IPS DF 6.9 (cell line): ENCODE results near the gene ZNF362.

ENCODE experiments used
- DNase-seq: peaks from one replicate; pipeline ENCODE4 v3.0.0-alpha.2; 2013; ENCODE audit warnings: low read depth, low spot score
- H3K27ac ChIP-seq: one replicate; pipeline ENCODE4 v1.5.1; 2013; ENCODE audit warnings: low read length, control low read depth
- H3K27me3 ChIP-seq: 2 replicates; pipeline ENCODE4 v1.6.1; 2013; ENCODE audit warnings: mild to moderate bottlenecking, low read length; ENCODE audit not compliant: control insufficient read depth, insufficient read depth
- H3K36me3 ChIP-seq: 2 replicates; pipeline ENCODE4 v1.6.1; 2013; ENCODE audit warnings: low read length; ENCODE audit not compliant: control insufficient read depth, insufficient read depth
- H3K4me1 ChIP-seq: 2 replicates; pipeline ENCODE4 v1.6.1; 2013; ENCODE audit warnings: low read length; ENCODE audit not compliant: control insufficient read depth, insufficient read depth
- H3K4me3 ChIP-seq: 2 replicates; pipeline ENCODE4 v1.5.1; 2013; ENCODE audit warnings: mild to moderate bottlenecking, low read length
- H3K9me3 ChIP-seq: 2 replicates; pipeline ENCODE4 v1.6.1; 2013; ENCODE audit warnings: low read length, inconsistent platforms; ENCODE audit not compliant: control insufficient read depth, insufficient read depth
- WGBS: extraction: QIAGEN DNeasy Blood & Tissue Kit; methylation state at CpG from one replicate; pipeline ENCODE4 v1.1.7; 2013; ENCODE audit warnings: mixed read lengths, missing lambda C conversion rate; ENCODE audit not compliant: insufficient read length, insufficient coverage; 5-methylcytosine and 5-hydroxymethylcytosine counted together

The ZNF362 gene

GRCh38 chr1:33266766-33267165 lies 10.5 kb downstream of the ZNF362 start:
- no peaks in the 10 kb centered on the region for H3K4me1 ChIP-seq
- no peak for DNase-seq
- WGBS: no CpG with 5 or more reads among the region's 6 CpGs
- no peaks in the 10 kb centered on the region for H3K27me3 ChIP-seq
- H3K27ac ChIP-seq: no peak overlapping the region
- H3K36me3 ChIP-seq: 0 out of 2 replicates have a peak, but pooled peaks cover 2% of the 10 kb centered on the region
- no peaks in the 10 kb centered on the region for H3K9me3 ChIP-seq
- no peak overlapping the region for H3K4me3 ChIP-seq

- H3K4me3 ChIP-seq: no peak overlapping the region
- H3K9me3 ChIP-seq: no peaks in the 10 kb centered on the region
- H3K36me3 ChIP-seq: 0 out of 2 replicates have a peak, but pooled peaks cover 1% of the 10 kb centered on the region
- H3K4me1 ChIP-seq: no peaks in the 10 kb centered on the region
- no peak for DNase-seq
- no peak overlapping the region for H3K27ac ChIP-seq
- WGBS: no CpG with 5 or more reads among the region's 5 CpGs
- H3K27me3 ChIP-seq: no peaks in the 10 kb centered on the region
These were observed 11.3 kb downstream of the ZNF362 start for GRCh38 chr1:33267468-33268205.

- H3K27me3 ChIP-seq: no peaks in the 10 kb centered on the region
- H3K4me3 ChIP-seq: no peak overlapping the region
- H3K4me1 ChIP-seq: no peaks in the 10 kb centered on the region
- H3K27ac ChIP-seq: no peak overlapping the region
- H3K9me3 ChIP-seq: no peaks in the 10 kb centered on the region
- DNase-seq: no peak
- H3K36me3 ChIP-seq: no peaks in the 10 kb centered on the region
- no CpG with 5 or more reads among the region's 2 CpGs for WGBS
These were observed 12.2 kb downstream of the ZNF362 start for GRCh38 chr1:33268457-33268856.

GRCh38 chr1:33268927-33269610 lies 12.8 kb downstream of the ZNF362 start:
- no peak overlapping the region for H3K4me3 ChIP-seq
- H3K4me1 ChIP-seq: no peaks in the 10 kb centered on the region; the same call in 1 of the 2 replicates
- DNase-seq: no peak
- WGBS: no CpG with 5 or more reads among the region's 5 CpGs
- H3K27me3 ChIP-seq: no peaks in the 10 kb centered on the region
- H3K9me3 ChIP-seq: no peaks in the 10 kb centered on the region
- no peak overlapping the region for H3K27ac ChIP-seq
- H3K36me3 ChIP-seq: no peaks in the 10 kb centered on the region

- no peak for DNase-seq
- no CpG with 5 or more reads among the region's 5 CpGs for WGBS
- Histone ChIP-seq H3K36me3 (no peaks in the 10 kb centered on the region), H3K4me3 (no peak overlapping the region), H3K9me3 (no peaks in the 10 kb centered on the region), H3K4me1 (peaks cover 1% of the 10 kb centered on the region), H3K27me3 (no peaks in the 10 kb centered on the region), H3K27ac (no peak overlapping the region)
These were observed 13.3 kb downstream of the ZNF362 start for GRCh38 chr1:33269621-33270020.

GRCh38 chr1:33270379-33270778 lies 14.1 kb downstream of the ZNF362 start:
- Histone ChIP-seq H3K27me3 (no peaks in the 10 kb centered on the region), H3K36me3 (no peaks in the 10 kb centered on the region), H3K4me3 (no peak overlapping the region), H3K4me1 (peaks cover 1% of the 10 kb centered on the region), H3K9me3 (no peaks in the 10 kb centered on the region), H3K27ac (no peak overlapping the region)
- WGBS: no CpG with 5 or more reads among the region's 5 CpGs
- DNase-seq: no peak

GRCh38 chr1:33270808-33271465 lies 14.6 kb downstream of the ZNF362 start:
- DNase-seq: no peak
- H3K9me3 ChIP-seq: no peaks in the 10 kb centered on the region
- no peaks in the 10 kb centered on the region for H3K36me3 ChIP-seq
- H3K4me1 ChIP-seq: peaks cover 1% of the 10 kb centered on the region
- H3K27ac ChIP-seq: no peak overlapping the region
- H3K4me3 ChIP-seq: no peak overlapping the region
- no CpG with 5 or more reads among the region's 7 CpGs for WGBS
- no peaks in the 10 kb centered on the region for H3K27me3 ChIP-seq

- H3K27ac ChIP-seq: no peak overlapping the region
- no peaks in the 10 kb centered on the region for H3K36me3 ChIP-seq
- peaks cover 1% of the 10 kb centered on the region for H3K4me1 ChIP-seq
- WGBS: no CpG with 5 or more reads among the region's 13 CpGs
- H3K27me3 ChIP-seq: no peaks in the 10 kb centered on the region
- H3K4me3 ChIP-seq: no peak overlapping the region
- no peaks in the 10 kb centered on the region for H3K9me3 ChIP-seq
- DNase-seq: no peak
These were observed 15.6 kb downstream of the ZNF362 start for GRCh38 chr1:33271666-33272505.

- Histone ChIP-seq H3K9me3 (no peaks in the 10 kb centered on the region), H3K4me1 (peaks cover 1% of the 10 kb centered on the region), H3K36me3 (no peaks in the 10 kb centered on the region), H3K4me3 (no peak overlapping the region), H3K27me3 (no peaks in the 10 kb centered on the region), H3K27ac (no peak overlapping the region)
- DNase-seq: no peak
- WGBS: no CpG with 5 or more reads among the region's 3 CpGs
These were observed 16.2 kb downstream of the ZNF362 start for GRCh38 chr1:33272509-33272908.

- Histone ChIP-seq H3K36me3 (no peaks in the 10 kb centered on the region), H3K4me3 (no peak overlapping the region), H3K27me3 (no peaks in the 10 kb centered on the region), H3K4me1 (peaks cover 1% of the 10 kb centered on the region), H3K27ac (no peak overlapping the region), H3K9me3 (no peaks in the 10 kb centered on the region)
- DNase-seq: no peak
- WGBS: no CpG with 5 or more reads among the region's 1 CpG
These were observed 16.6 kb downstream of the ZNF362 start for GRCh38 chr1:33272930-33273329.
